Activated naive CD4-positive, alpha-beta T cell treated with anti-CD3 and anti-CD28 coated beads for 36 hours (primary cell): Measurements from ENCODE around the gene UBFD1. TPM values are rescaled to one million over a fixed set of nuclear protein-coding genes. Genes with fewer than 3 reads are reported as not detected.
"Not testable (repeated sequence)": the region's sequence is repeated elsewhere in the genome, so short reads cannot be mapped to it uniquely, and the experiment has no call there.

Experiments used
- CTCF ChIA-PET: fragments of 350-600 bp; sonication (Branson Sonifier 250); formaldehyde crosslinking; loops from one replicate; lab custom pipeline; 2021; ENCODE audit warnings: antibody characterized with exemption; lab: Charles Lee
- DNase-seq: peaks from one replicate; pipeline ENCODE4 v3.0.0-alpha.2; 2020
- H3K27ac Mint-ChIP-seq: one replicate; pipeline ENCODE4 v1.8.0; 2021; ENCODE audit warnings: mild to moderate bottlenecking, mixed read lengths
- H3K27me3 Mint-ChIP-seq: one replicate; pipeline ENCODE4 v1.8.0; 2021; ENCODE audit warnings: low read depth, mixed read lengths
- H3K36me3 Mint-ChIP-seq: one replicate; pipeline ENCODE4 v1.8.0; 2021; ENCODE audit warnings: low read depth, mixed read lengths
- H3K4me1 Mint-ChIP-seq: one replicate; pipeline ENCODE4 v1.8.0; 2021; ENCODE audit warnings: low read depth, mixed read lengths
- H3K4me3 Mint-ChIP-seq: one replicate; pipeline ENCODE4 v1.8.0; 2021; ENCODE audit warnings: mild to moderate bottlenecking, moderate library complexity, mixed read lengths
- H3K9me3 Mint-ChIP-seq: one replicate; pipeline ENCODE4 v1.8.0; 2021; ENCODE audit warnings: mixed read lengths
- intact Hi-C: fragments of 100-400 bp; cut with micrococcal nuclease; formaldehyde crosslinking; loops from one replicate; pipeline ENCODE4 v1.15.1; 2023
- total RNA-seq, 2 experiments: library from RNA; stranded (reverse); gene quantifications; one replicate each; pipeline ENCODE4 v1.2.3, GENCODE V29; 2021

The UBFD1 gene
- total RNA-seq, 2 experiments from 2014 or later: 52.3 to 54.6 TPM

DNA sequence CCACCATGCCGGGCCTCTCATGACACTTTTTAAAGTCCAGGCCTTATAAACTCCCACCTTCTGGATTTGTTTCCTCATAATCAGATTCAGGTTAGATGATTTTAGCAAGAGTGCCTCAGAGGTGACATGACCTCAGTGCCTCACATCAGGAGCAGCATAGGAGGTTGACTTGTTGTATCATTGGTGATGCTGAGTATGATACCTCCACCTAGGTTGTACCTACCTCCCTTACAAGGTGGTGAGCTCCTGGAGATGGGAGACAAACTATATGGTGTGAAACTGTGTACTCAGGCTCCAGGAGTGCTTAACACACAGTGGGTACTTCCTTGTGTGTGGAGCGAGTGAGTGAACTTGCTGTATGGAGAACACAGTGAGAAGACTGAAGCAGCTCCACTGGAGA lies 20.0 kb downstream of the UBFD1 start:
- intact Hi-C loops: no loop called here
- no peak for DNase-seq
- Mint-ChIP-seq H3K36me3 (peaks cover 17% of the 10 kb centered on the region), H3K9me3 (no peaks in the 10 kb centered on the region), H3K4me1 (no peaks in the 10 kb centered on the region), H3K27me3 (no peaks in the 10 kb centered on the region), H3K27ac (no peak overlapping the region), H3K4me3 (no peak overlapping the region)
- CTCF ChIA-PET: interaction anchor here (0.9 kb wide), 1 partner anchor 19 kb away, joined by 4 read pairs; no protein-coding TSS in a partner anchor

GRCh38 chr16:23578101-23578830 lies 20.7 kb downstream of the UBFD1 start:
- H3K4me1 Mint-ChIP-seq: no peaks in the 10 kb centered on the region
- no peak overlapping the region for H3K27ac Mint-ChIP-seq
- CTCF ChIA-PET: interaction anchor here (0.9 kb wide), 1 partner anchor 18 kb away, joined by 4 read pairs; no protein-coding TSS in a partner anchor
- no peak for DNase-seq
- no peaks in the 10 kb centered on the region for H3K9me3 Mint-ChIP-seq
- H3K4me3 Mint-ChIP-seq: no peak overlapping the region
- intact Hi-C loops: no loop called here
- no peaks in the 10 kb centered on the region for H3K27me3 Mint-ChIP-seq
- peaks cover 17% of the 10 kb centered on the region for H3K36me3 Mint-ChIP-seq

- no peaks in the 10 kb centered on the region for H3K9me3 Mint-ChIP-seq
- H3K27me3 Mint-ChIP-seq: no peaks in the 10 kb centered on the region
- peaks cover 19% of the 10 kb centered on the region for H3K36me3 Mint-ChIP-seq
- no peak overlapping the region for H3K4me3 Mint-ChIP-seq
- no peak for DNase-seq
- no peaks in the 10 kb centered on the region for H3K4me1 Mint-ChIP-seq
- CTCF ChIA-PET: no interaction called here
- H3K27ac Mint-ChIP-seq: no peak overlapping the region
- intact Hi-C loops: no loop called here
Measured at GRCh38 chr16:23579371-23579770, 21.8 kb downstream of the UBFD1 start.

DNA sequence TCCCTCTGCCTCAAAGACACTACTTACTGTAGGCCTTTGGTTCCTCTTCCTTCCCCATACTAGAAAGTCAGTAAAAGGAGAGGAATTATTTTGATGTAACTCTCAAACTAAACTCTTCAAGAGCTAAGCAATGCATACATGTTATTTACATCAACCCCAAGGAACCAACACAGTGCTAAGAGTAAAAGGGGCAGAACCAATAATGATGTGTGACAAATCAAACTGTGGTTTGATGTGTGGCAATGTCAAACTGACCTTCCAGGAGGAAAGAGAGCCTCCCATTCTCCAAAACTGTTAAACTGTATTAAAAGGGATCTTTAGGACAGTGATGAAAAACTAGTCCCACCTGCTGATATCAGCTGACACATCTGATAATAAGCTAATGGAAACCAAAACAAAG lies 22.9 kb downstream of the UBFD1 start:
- no peak for DNase-seq
- CTCF ChIA-PET: no interaction called here
- no peaks in the 10 kb centered on the region for H3K9me3 Mint-ChIP-seq
- H3K4me1 Mint-ChIP-seq: no peaks in the 10 kb centered on the region
- no peak overlapping the region for H3K27ac Mint-ChIP-seq
- intact Hi-C loops: no loop called here
- peaks cover 18% of the 10 kb centered on the region for H3K36me3 Mint-ChIP-seq
- H3K4me3 Mint-ChIP-seq: no peak overlapping the region
- no peaks in the 10 kb centered on the region for H3K27me3 Mint-ChIP-seq

- CTCF ChIA-PET: interaction anchor here (1.3 kb wide), 1 partner anchor 15 kb away, joined by 5 read pairs; the partner anchor contains the start of gene NDUFAB1
- Mint-ChIP-seq H3K4me3 (no peak overlapping the region), H3K36me3 (peaks cover 25% of the 10 kb centered on the region), H3K9me3 (no peaks in the 10 kb centered on the region), H3K27ac (peak overlapping the region; percentile 56), H3K27me3 (no peaks in the 10 kb centered on the region), H3K4me1 (no peaks in the 10 kb centered on the region)
- no peak for DNase-seq
- intact Hi-C loops: no loop called here
Measured at GRCh38 chr16:23581764-23582163, 24.2 kb downstream of the UBFD1 start.

DNA sequence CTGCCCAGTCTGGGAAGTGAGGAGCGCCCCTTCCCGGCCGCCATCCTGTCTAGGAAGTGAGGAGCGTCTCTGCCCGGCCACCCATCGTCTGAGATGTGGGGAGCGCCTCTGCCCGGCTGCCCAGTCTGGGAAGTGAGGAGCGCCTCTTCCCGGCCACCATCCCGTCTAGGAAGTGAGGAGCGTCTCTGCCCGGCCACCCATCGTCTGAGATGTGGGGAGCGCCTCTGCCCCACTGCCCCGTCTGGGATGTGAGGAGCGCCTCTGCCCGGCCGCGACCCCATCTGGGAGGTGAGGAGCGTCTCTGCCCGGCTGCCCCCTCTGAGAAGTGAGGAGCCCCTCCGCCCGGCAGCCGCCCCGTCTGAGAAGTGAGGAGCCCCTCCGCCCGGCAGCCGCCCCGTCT lies 25.7 kb downstream of the UBFD1 start:
- peaks cover 25% of the 10 kb centered on the region for H3K36me3 Mint-ChIP-seq
- DNase-seq, H3K4me1 Mint-ChIP-seq, H3K4me3 Mint-ChIP-seq, H3K9me3 Mint-ChIP-seq, CTCF ChIA-PET, intact Hi-C loops, H3K27me3 Mint-ChIP-seq, H3K27ac Mint-ChIP-seq: not testable (repeated sequence)

GRCh38 chr16:23584186-23585076 lies 26.9 kb downstream of the UBFD1 start:
- no peak for DNase-seq
- Mint-ChIP-seq H3K9me3 (no peaks in the 10 kb centered on the region), H3K27me3 (no peaks in the 10 kb centered on the region), H3K4me1 (no peaks in the 10 kb centered on the region), H3K27ac (no peak overlapping the region), H3K4me3 (no peak overlapping the region), H3K36me3 (peaks cover 26% of the 10 kb centered on the region)
- intact Hi-C loops: no loop called here
- CTCF ChIA-PET: interaction anchor here (0.7 kb wide), 1 partner anchor 14 kb away, joined by 3 read pairs; no protein-coding TSS in a partner anchor

DNA sequence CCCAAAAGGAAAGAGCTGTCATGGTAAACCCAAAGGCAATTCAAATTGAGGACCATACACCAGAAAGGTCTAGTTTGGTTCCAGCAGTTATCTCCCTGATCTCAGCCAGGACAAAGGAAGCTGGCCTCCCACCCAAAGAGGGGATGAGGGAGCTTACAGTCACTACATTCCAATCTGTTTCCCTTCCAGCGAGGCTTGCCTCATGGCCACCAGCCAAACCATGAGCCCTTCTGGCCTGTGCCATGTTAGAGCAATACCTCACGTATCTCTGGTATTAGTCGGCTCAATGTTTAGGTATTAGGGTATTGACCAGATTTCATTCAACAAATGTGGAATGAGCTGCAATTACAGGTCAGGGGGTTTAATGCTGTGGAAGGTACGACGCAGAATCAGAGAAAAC lies 30.2 kb downstream of the UBFD1 start:
- H3K27ac Mint-ChIP-seq: no peak overlapping the region
- DNase-seq: no peak
- peaks cover 10% of the 10 kb centered on the region for H3K4me1 Mint-ChIP-seq
- no peak overlapping the region for H3K4me3 Mint-ChIP-seq
- no peaks in the 10 kb centered on the region for H3K27me3 Mint-ChIP-seq
- peaks cover 26% of the 10 kb centered on the region for H3K36me3 Mint-ChIP-seq
- H3K9me3 Mint-ChIP-seq: no peaks in the 10 kb centered on the region
- intact Hi-C loops: no loop called here
- CTCF ChIA-PET: no interaction called here

DNA sequence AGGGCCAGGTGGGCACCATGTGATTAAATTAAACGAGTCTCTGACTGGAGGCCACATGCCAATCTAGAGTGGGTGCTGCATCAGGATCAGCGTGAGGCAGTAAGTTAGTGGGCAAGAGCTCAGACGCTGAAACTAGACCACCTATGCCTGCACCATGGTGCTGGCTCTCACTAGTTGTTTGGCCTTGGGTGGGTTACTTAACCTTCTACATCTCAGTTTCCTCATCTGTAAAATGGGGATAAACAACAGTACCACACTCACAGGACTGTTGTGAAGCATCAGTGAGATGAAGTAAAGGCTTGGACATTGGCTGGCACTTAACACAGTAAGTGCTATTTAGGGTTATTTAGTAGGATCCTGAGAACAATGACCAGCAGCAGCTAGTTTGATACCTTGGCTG lies 32.7 kb downstream of the UBFD1 start:
- intact Hi-C loops: no loop called here
- Mint-ChIP-seq H3K4me3 (no peak overlapping the region), H3K4me1 (peaks cover 30% of the 10 kb centered on the region), H3K27me3 (no peaks in the 10 kb centered on the region), H3K27ac (no peak overlapping the region), H3K36me3 (peaks cover 25% of the 10 kb centered on the region), H3K9me3 (no peaks in the 10 kb centered on the region)
- CTCF ChIA-PET: interaction anchor here (0.6 kb wide), 1 partner anchor 154 kb away, joined by 3 read pairs; no protein-coding TSS in a partner anchor
- no peak for DNase-seq

- Mint-ChIP-seq H3K36me3 (peaks cover 14% of the 10 kb centered on the region), H3K9me3 (no peaks in the 10 kb centered on the region), H3K4me3 (no peak overlapping the region), H3K27ac (no peak overlapping the region), H3K4me1 (peaks cover 41% of the 10 kb centered on the region), H3K27me3 (no peaks in the 10 kb centered on the region)
- intact Hi-C loops: no loop called here
- DNase-seq: no peak
- CTCF ChIA-PET: no interaction called here
Measured at GRCh38 chr16:23594186-23594585, 36.7 kb downstream of the UBFD1 start.

- H3K9me3 Mint-ChIP-seq: no peaks in the 10 kb centered on the region
- DNase-seq: peak; percentile 7
- peaks cover 10% of the 10 kb centered on the region for H3K36me3 Mint-ChIP-seq
- CTCF ChIA-PET: no interaction called here
- intact Hi-C loops: loop anchor here (5.0 kb wide), 1 partner anchor 88 kb away; no protein-coding TSS in a partner anchor
- no peaks in the 10 kb centered on the region for H3K27me3 Mint-ChIP-seq
- peak overlapping the region; percentile 79 for H3K4me3 Mint-ChIP-seq
- peaks cover 41% of the 10 kb centered on the region for H3K4me1 Mint-ChIP-seq
- H3K27ac Mint-ChIP-seq: peak overlapping the region; percentile 36
Measured at GRCh38 chr16:23595246-23595950, 37.9 kb downstream of the UBFD1 start.
